B cell (primary cell): ENCODE results near the gene LTO1. TPM values are rescaled to one million over a fixed set of nuclear protein-coding genes. Genes with fewer than 3 reads are reported as not detected.

Experiments used
- ATAC-seq: fragments of 200-7000 bp; cut with Tn5 transposase; one replicate; pipeline ENCODE4 v1.10.0; 2021; ENCODE audit warnings: low read depth, mild to moderate bottlenecking, moderate number of reproducible peaks, moderate library complexity
- CTCF ChIA-PET: fragments of 350-600 bp; sonication (Branson Sonifier 250); formaldehyde crosslinking; loops from one replicate; lab custom pipeline; 2021; ENCODE audit warnings: antibody characterized with exemption, inconsistent platforms; lab: Charles Lee
- POLR2A ChIA-PET: fragments of 350-600 bp; sonication (Branson Sonifier 250); formaldehyde crosslinking; loops from one replicate; lab custom pipeline; 2021; ENCODE audit warnings: antibody characterized with exemption; lab: Charles Lee
- DNase-seq: peaks from one replicate; pipeline ENCODE4 v3.0.0; 2013
- H2AFZ ChIP-seq: 2 replicates; pipeline ENCODE4 v1.6.1; 2012; ENCODE audit warnings: mild to moderate bottlenecking, low read depth, low read length; ENCODE audit not compliant: insufficient read depth, poor library complexity, severe bottlenecking
- H3K27ac ChIP-seq, 2 donors: 1 replicate in 1 of 2; 2 replicates in 1 of 2; pipeline ENCODE4 v1.5.1; 2012 to 2013; ENCODE audit warnings: low read length in 2 of 2, mild to moderate bottlenecking in 2 of 2, moderate library complexity in 1 of 2
- H3K27me3 ChIP-seq, 4 experiments: fragments of 200-600 bp in 1 of 4; sonication (generic) in 1 of 4; replicated peaks in 1 of 4; 1 replicate in 2 of 4; 2 replicates in 2 of 4; pipeline versions ENCODE4 v1.6.1 to v1.7.0; 2013 to 2016; ENCODE audit warnings: low read length in 3 of 4, mild to moderate bottlenecking in 2 of 4, mixed read lengths in 1 of 4, moderate library complexity in 1 of 4; ENCODE audit not compliant: insufficient read depth in 4 of 4, control insufficient read depth in 3 of 4; ENCODE audit errors: control extremely low read depth in 1 of 4
- H3K36me3 ChIP-seq, 2 experiments: replicated peaks in 1 of 2; 1 replicate in 1 of 2; 2 replicates in 1 of 2; pipeline versions ENCODE4 v1.6.1 to v1.7.1; 2013; ENCODE audit warnings: low read length in 1 of 2; ENCODE audit not compliant: insufficient read depth in 2 of 2, control insufficient read depth in 1 of 2; ENCODE audit errors: control extremely low read depth in 1 of 2, extremely low read depth in 1 of 2
- H3K4me1 ChIP-seq, 2 donors: fragments of 200-600 bp in 1 of 2; sonication (generic) in 1 of 2; 1 replicate in 1 of 2; 2 replicates in 1 of 2; pipeline versions ENCODE4 v1.5.1 to v1.6.1; 2013 to 2017; ENCODE audit warnings: low read length in 2 of 2; ENCODE audit not compliant: control insufficient read depth in 2 of 2, insufficient read depth in 2 of 2
- H3K4me2 ChIP-seq: replicated peaks from 2 replicates; pipeline ENCODE3; 2012; ENCODE audit warnings: mild to moderate bottlenecking, low read depth, low read length; ENCODE audit not compliant: poor library complexity, severe bottlenecking
- H3K4me3 ChIP-seq, 5 experiments: fragments of 200-600 bp in 1 of 5; sonication (generic) in 1 of 5; 1 replicate in 3 of 5; 2 replicates in 2 of 5; pipeline versions ENCODE4 v1.5.1 to v1.7.0; 2011 to 2016; ENCODE audit warnings: low read length in 4 of 5, mild to moderate bottlenecking in 4 of 5, low read depth in 2 of 5, control low read depth in 1 of 5, moderate library complexity in 1 of 5; ENCODE audit not compliant: insufficient read depth in 1 of 5; ENCODE audit errors: control extremely low read depth in 1 of 5, extremely low read depth in 1 of 5
- H3K79me2 ChIP-seq: fragments of 200-600 bp; sonication (generic); one replicate; pipeline ENCODE4 v1.6.0; 2016; ENCODE audit warnings: low read length; ENCODE audit not compliant: control insufficient read depth, insufficient read depth
- H3K9ac ChIP-seq: fragments of 200-600 bp; sonication (generic); 2 replicates; pipeline ENCODE4 v1.6.1; 2017; ENCODE audit warnings: mild to moderate bottlenecking, low read length, moderate library complexity
- H3K9me3 ChIP-seq, 3 donors: one replicate each; pipeline versions ENCODE4 v1.6.1 to v1.7.1; 2013; ENCODE audit warnings: low read length in 2 of 3; ENCODE audit not compliant: control insufficient read depth in 2 of 3, insufficient read depth in 1 of 3; ENCODE audit errors: control extremely low read depth in 1 of 3
- H4K20me1 ChIP-seq: 2 replicates; pipeline ENCODE4 v1.6.0; 2012; ENCODE audit warnings: mild to moderate bottlenecking, low read length; ENCODE audit not compliant: insufficient read depth, control insufficient read depth, poor library complexity, severe bottlenecking
- H3K27ac Mint-ChIP-seq: one replicate; pipeline ENCODE4 v1.8.0; 2021; ENCODE audit warnings: mixed read lengths
- H3K27me3 Mint-ChIP-seq: one replicate; pipeline ENCODE4 v1.8.0; 2021; ENCODE audit warnings: mixed read lengths
- H3K4me1 Mint-ChIP-seq: one replicate; pipeline ENCODE4 v1.8.0; 2021; ENCODE audit warnings: mixed read lengths
- H3K4me3 Mint-ChIP-seq: one replicate; pipeline ENCODE4 v1.8.0; 2021; ENCODE audit warnings: mixed read lengths
- H3K9me3 Mint-ChIP-seq: one replicate; pipeline ENCODE4 v1.8.0; 2022; ENCODE audit warnings: mixed read lengths; ENCODE audit not compliant: insufficient read depth
- EZH2 ChIP-seq: IDR thresholded peaks from 2 replicates; pipeline ENCODE4 v1.6.1; 2012; ENCODE audit warnings: borderline replicate concordance, low read depth, mild to moderate bottlenecking, moderate library complexity, low read length; ENCODE audit not compliant: insufficient read depth, poor library complexity, severe bottlenecking
- WGBS: methylation state at CpG from one replicate; pipeline ENCODE4 v1.1.5; 2013; ENCODE audit warnings: missing lambda C conversion rate; ENCODE audit not compliant: insufficient coverage; 5-methylcytosine and 5-hydroxymethylcytosine counted together
- intact Hi-C: fragments of 100-400 bp; cut with micrococcal nuclease; formaldehyde crosslinking; loops from one replicate; pipeline ENCODE4 v1.10.0; 2022
- polyA plus RNA-seq: library from polyadenylated mRNA; depleted of rRNA; stranded (reverse); fragments of >200 nt; gene quantifications from 2 replicates; pipeline ENCODE4 v1.2.3, GENCODE V29; 2012
- total RNA-seq, 2 donors: library from RNA; stranded (reverse); fragments of 120-200 nt in 1 of 2; gene quantifications; 1 replicate in 1 of 2; 2 replicates in 1 of 2; pipeline versions ENCODE4 v1.2.3 to v1.2.4, GENCODE V29; 2013 to 2022
- TF ChIP-seq, protein P1 (sequence below): fragments of 200-600 bp; IDR thresholded peaks from one replicate; pipeline ENCODE4 v1.8.0; 2022; ENCODE audit warnings: antibody characterized with exemption, mild to moderate bottlenecking

The LTO1 gene
- total and polyA plus RNA-seq, 2 donors (not counting 1 experiment from before 2014, with no cell fraction given), result 44.4 to 68.8 TPM

DNA sequence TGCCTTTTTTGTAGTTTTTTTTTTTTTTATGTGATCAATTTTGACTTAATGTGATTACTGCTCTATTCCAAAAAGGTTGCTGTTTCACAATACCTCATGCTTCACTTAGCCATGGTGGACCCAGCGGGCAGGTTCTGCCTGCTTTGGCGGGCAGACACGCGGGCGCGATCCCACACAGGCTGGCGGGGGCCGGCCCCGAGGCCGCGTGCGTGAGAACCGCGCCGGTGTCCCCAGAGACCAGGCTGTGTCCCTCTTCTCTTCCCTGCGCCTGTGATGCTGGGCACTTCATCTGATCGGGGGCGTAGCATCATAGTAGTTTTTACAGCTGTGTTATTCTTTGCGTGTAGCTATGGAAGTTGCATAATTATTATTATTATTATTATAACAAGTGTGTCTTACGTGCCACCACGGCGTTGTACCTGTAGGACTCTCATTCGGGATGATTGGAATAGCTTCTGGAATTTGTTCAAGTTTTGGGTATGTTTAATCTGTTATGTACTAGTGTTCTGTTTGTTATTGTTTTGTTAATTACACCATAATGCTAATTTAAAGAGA, 21.7 kb downstream of the LTO1 start:
- Mint-ChIP-seq H3K4me3 (no peak overlapping the region), H3K4me1 (no peaks in the 10 kb centered on the region), H3K27me3 (no peaks in the 10 kb centered on the region), H3K9me3 (no peaks in the 10 kb centered on the region), H3K27ac (no peak overlapping the region)
- TF ChIP-seq, protein P1, sequence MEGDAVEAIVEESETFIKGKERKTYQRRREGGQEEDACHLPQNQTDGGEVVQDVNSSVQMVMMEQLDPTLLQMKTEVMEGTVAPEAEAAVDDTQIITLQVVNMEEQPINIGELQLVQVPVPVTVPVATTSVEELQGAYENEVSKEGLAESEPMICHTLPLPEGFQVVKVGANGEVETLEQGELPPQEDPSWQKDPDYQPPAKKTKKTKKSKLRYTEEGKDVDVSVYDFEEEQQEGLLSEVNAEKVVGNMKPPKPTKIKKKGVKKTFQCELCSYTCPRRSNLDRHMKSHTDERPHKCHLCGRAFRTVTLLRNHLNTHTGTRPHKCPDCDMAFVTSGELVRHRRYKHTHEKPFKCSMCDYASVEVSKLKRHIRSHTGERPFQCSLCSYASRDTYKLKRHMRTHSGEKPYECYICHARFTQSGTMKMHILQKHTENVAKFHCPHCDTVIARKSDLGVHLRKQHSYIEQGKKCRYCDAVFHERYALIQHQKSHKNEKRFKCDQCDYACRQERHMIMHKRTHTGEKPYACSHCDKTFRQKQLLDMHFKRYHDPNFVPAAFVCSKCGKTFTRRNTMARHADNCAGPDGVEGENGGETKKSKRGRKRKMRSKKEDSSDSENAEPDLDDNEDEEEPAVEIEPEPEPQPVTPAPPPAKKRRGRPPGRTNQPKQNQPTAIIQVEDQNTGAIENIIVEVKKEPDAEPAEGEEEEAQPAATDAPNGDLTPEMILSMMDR, result no peak
- no peak for TF ChIP-seq EZH2
- Histone ChIP-seq H3K9ac (no peak overlapping the region), H2AFZ (no peak overlapping the region), H3K4me2 (no peak overlapping the region), H3K4me3 (no peak overlapping the region), H3K4me1 (no peaks in the 10 kb centered on the region), H3K9me3 (no peaks in the 10 kb centered on the region), H4K20me1 (peaks cover 10% of the 10 kb centered on the region), H3K27ac (no peak overlapping the region), H3K36me3 (peaks cover 0 to 2% of the 10 kb centered on the region in 2 experiments), H3K79me2 (no peaks in the 10 kb centered on the region), H3K27me3 (no peaks in the 10 kb centered on the region)
- intact Hi-C loops, result no loop called here
- ChIA-PET CTCF (no interaction called here), POLR2A (no interaction called here)
- 95% methylated on average over 15 of the region's 23 CpGs for WGBS
- ATAC-seq (no peak), DNase-seq (no peak)

GRCh38 chr11:69652999-69653398, 22.2 kb downstream of the LTO1 start:
- H3K4me3 Mint-ChIP-seq, result no peak overlapping the region
- no peaks in the 10 kb centered on the region for H3K27me3 Mint-ChIP-seq
- H3K27ac ChIP-seq, result no peak overlapping the region
- peaks cover under 1% of the 10 kb centered on the region for H3K4me1 Mint-ChIP-seq
- no peak overlapping the region for H3K27ac Mint-ChIP-seq
- H3K9ac ChIP-seq, result no peak overlapping the region
- TF ChIP-seq, protein P1, result no peak
- no peak for TF ChIP-seq EZH2
- H3K79me2 ChIP-seq, result no peaks in the 10 kb centered on the region
- POLR2A ChIA-PET, result no interaction called here
- ATAC-seq, result no peak
- H3K9me3 ChIP-seq, result no peaks in the 10 kb centered on the region
- 93% methylated on average over 9 of the region's 11 CpGs for WGBS
- no peaks in the 10 kb centered on the region for H3K9me3 Mint-ChIP-seq
- no peak for DNase-seq
- no peak overlapping the region for H3K4me3 ChIP-seq
- H3K36me3 ChIP-seq, result peaks cover 0 to 2% of the 10 kb centered on the region in 2 experiments
- H3K27me3 ChIP-seq, result no peaks in the 10 kb centered on the region
- no peak overlapping the region for H2AFZ ChIP-seq
- H3K4me2 ChIP-seq, result no peak overlapping the region
- CTCF ChIA-PET, result no interaction called here
- H3K4me1 ChIP-seq, result peaks cover 2 to 3% of the 10 kb centered on the region in 2 donors
- intact Hi-C loops, result no loop called here
- peaks cover 13% of the 10 kb centered on the region for H4K20me1 ChIP-seq
